GM23338 (cell line): ENCODE measurements around the gene GSTP1. TPM values are rescaled to one million over a fixed set of nuclear protein-coding genes. Genes with fewer than 3 reads are reported as not detected.

Experiments
- ATAC-seq: fragments of 200-7000 bp; cut with Tn5 transposase; 3 replicates; pipeline ENCODE4 v1.9.1; 2020
- DNase-seq: peaks from one replicate; pipeline ENCODE4 v3.0.0-alpha.2; 2015; ENCODE audit warnings: low spot score
- H2AFZ ChIP-seq: fragments of 200-600 bp; sonication (generic); 2 replicates; pipeline ENCODE4 v1.8.0; 2016; ENCODE audit warnings: antibody characterized with exemption, mild to moderate bottlenecking, moderate library complexity
- H3F3A ChIP-seq: fragments of 200-600 bp; sonication (generic); replicated peaks from 2 replicates; pipeline ENCODE4 v1.8.0; 2017; ENCODE audit warnings: antibody characterized with exemption, mixed run types, low read depth
- H3K27ac ChIP-seq: fragments of 200-600 bp; sonication (generic); 2 replicates; pipeline ENCODE4 v1.6.1; 2016; ENCODE audit warnings: low read depth
- H3K27me3 ChIP-seq: fragments of 200-600 bp; sonication (generic); 2 replicates; pipeline ENCODE4 v1.8.0; 2016; ENCODE audit warnings: mild to moderate bottlenecking, mixed run types, moderate library complexity; ENCODE audit not compliant: insufficient read depth
- H3K36me3 ChIP-seq: fragments of 200-600 bp; sonication (generic); 2 replicates; pipeline ENCODE4 v1.8.0; 2016; ENCODE audit warnings: mild to moderate bottlenecking; ENCODE audit not compliant: insufficient read depth
- H3K4me1 ChIP-seq: fragments of 200-600 bp; sonication (generic); 2 replicates; pipeline ENCODE4 v1.8.0; 2016; ENCODE audit warnings: mild to moderate bottlenecking, moderate library complexity; ENCODE audit not compliant: insufficient read depth
- H3K4me2 ChIP-seq: fragments of 200-600 bp; sonication (generic); 2 replicates; pipeline ENCODE4 v1.7.1; 2017; ENCODE audit warnings: mixed run types
- H3K4me3 ChIP-seq: fragments of 200-600 bp; sonication (generic); 2 replicates; pipeline ENCODE4 v1.6.1; 2016; ENCODE audit warnings: mixed run types
- H3K79me2 ChIP-seq: fragments of 200-600 bp; sonication (generic); replicated peaks from 2 replicates; pipeline ENCODE4 v1.8.0; 2017; ENCODE audit warnings: mild to moderate bottlenecking; ENCODE audit not compliant: insufficient read depth
- H3K9me2 ChIP-seq: fragments of 200-600 bp; sonication (generic); 2 replicates; pipeline ENCODE4 v1.8.0; 2017; ENCODE audit not compliant: insufficient read depth
- H4K20me1 ChIP-seq: fragments of 200-600 bp; sonication (generic); replicated peaks from 2 replicates; pipeline ENCODE4 v1.8.0; 2017; ENCODE audit warnings: mild to moderate bottlenecking; ENCODE audit not compliant: insufficient read depth
- H3K27ac Mint-ChIP-seq: 2 replicates; pipeline ENCODE4 v1.8.0; 2020; ENCODE audit warnings: inconsistent platforms, mild to moderate bottlenecking, moderate library complexity, mixed read lengths
- H3K27me3 Mint-ChIP-seq: 3 replicates; pipeline ENCODE4 v1.8.0; 2022; ENCODE audit warnings: low read depth, mild to moderate bottlenecking, moderate library complexity, mixed read lengths, inconsistent platforms; ENCODE audit not compliant: insufficient read depth, poor library complexity
- H3K36me3 Mint-ChIP-seq: 3 replicates; pipeline ENCODE4 v1.8.0; 2021; ENCODE audit warnings: low read depth, mild to moderate bottlenecking, inconsistent platforms, moderate library complexity, mixed read lengths
- H3K4me1 Mint-ChIP-seq: 3 replicates; pipeline ENCODE4 v1.8.0; 2020; ENCODE audit warnings: mild to moderate bottlenecking, inconsistent platforms, mixed read lengths
- H3K4me3 Mint-ChIP-seq: 3 replicates; pipeline ENCODE4 v1.8.0; 2021; ENCODE audit warnings: moderate library complexity, mild to moderate bottlenecking, inconsistent platforms, mixed read lengths
- H3K9me3 Mint-ChIP-seq: 3 replicates; pipeline ENCODE4 v1.8.0; 2020; ENCODE audit warnings: moderate library complexity, mild to moderate bottlenecking, inconsistent platforms, mixed read lengths
- CREB1 ChIP-seq: fragments of 250-450 bp; sonication (Bioruptor Pico); IDR thresholded peaks from 2 replicates; pipeline ENCODE4 v1.5.0; 2020; ENCODE audit warnings: low read depth, mild to moderate bottlenecking, moderate library complexity
- EZH2 ChIP-seq: fragments of 200-600 bp; sonication (generic); IDR thresholded peaks from one replicate; pipeline ENCODE4 v1.8.0; 2017; ENCODE audit warnings: antibody characterized with exemption, mild to moderate bottlenecking, low read depth; ENCODE audit not compliant: unreplicated experiment
- EZH2phosphoT487 ChIP-seq: fragments of 200-600 bp; sonication (generic); IDR thresholded peaks from one replicate; pipeline ENCODE4 v1.8.1; 2018; ENCODE audit warnings: antibody characterized with exemption; ENCODE audit not compliant: unreplicated experiment
- NANOG ChIP-seq: IDR thresholded peaks from 2 replicates; pipeline ENCODE4 v1.6.1; 2016; ENCODE audit warnings: antibody characterized with exemption, borderline replicate concordance
- POLR2AphosphoS5 ChIP-seq: IDR thresholded peaks from 2 replicates; pipeline ENCODE4 v1.6.1; 2016; ENCODE audit warnings: antibody characterized with exemption, low read depth
- STAT1 ChIP-seq: IDR thresholded peaks from one replicate; pipeline ENCODE4 v1.6.1; 2016; ENCODE audit warnings: antibody characterized with exemption; ENCODE audit not compliant: unreplicated experiment
- ZNF331 ChIP-seq: fragments of 250-450 bp; sonication (Bioruptor Pico); IDR thresholded peaks from 2 replicates; pipeline ENCODE4 v1.5.0; 2020; ENCODE audit warnings: low read depth, mild to moderate bottlenecking, moderate library complexity
- polyA plus RNA-seq: library from polyadenylated mRNA; unstranded; fragments of >200 nt; fragmentation: Nextera tagmentation; extraction: Ambion mirVana; gene quantifications from 2 replicates; pipeline ENCODE4 v1.2.1, GENCODE V29; 2016
- total RNA-seq: library from RNA; depleted of rRNA; stranded (reverse); fragments of >200 nt; shearing (Covaris generic); gene quantifications from 2 replicates; pipeline ENCODE4 v1.2.3, GENCODE V29; 2014
- TF ChIP-seq, protein P1 (sequence below): fragments of 250-450 bp; sonication (Bioruptor Pico); IDR thresholded peaks from 2 replicates; pipeline ENCODE4 v1.5.0; 2020; ENCODE audit warnings: mild to moderate bottlenecking, moderate library complexity
- TF ChIP-seq, protein P2 (sequence below), 2 experiments: fragments of 200-600 bp in 1 of 2; sonication (generic) in 1 of 2; conservative IDR thresholded peaks; 2 replicates each; pipeline versions ENCODE4 v1.5.1 to v1.6.1; 2016 to 2017; ENCODE audit warnings: antibody characterized with exemption in 2 of 2, low read depth in 2 of 2, mild to moderate bottlenecking in 2 of 2, moderate library complexity in 1 of 2
- TF ChIP-seq, protein P3 (sequence below): IDR thresholded peaks from one replicate; pipeline ENCODE4 v1.6.1; 2018; ENCODE audit warnings: antibody characterized with exemption; ENCODE audit not compliant: unreplicated experiment

The GSTP1 gene
- total and polyA plus RNA-seq, 2 experiments from 2014 or later = 1,776 to 1,881 TPM

DNA sequence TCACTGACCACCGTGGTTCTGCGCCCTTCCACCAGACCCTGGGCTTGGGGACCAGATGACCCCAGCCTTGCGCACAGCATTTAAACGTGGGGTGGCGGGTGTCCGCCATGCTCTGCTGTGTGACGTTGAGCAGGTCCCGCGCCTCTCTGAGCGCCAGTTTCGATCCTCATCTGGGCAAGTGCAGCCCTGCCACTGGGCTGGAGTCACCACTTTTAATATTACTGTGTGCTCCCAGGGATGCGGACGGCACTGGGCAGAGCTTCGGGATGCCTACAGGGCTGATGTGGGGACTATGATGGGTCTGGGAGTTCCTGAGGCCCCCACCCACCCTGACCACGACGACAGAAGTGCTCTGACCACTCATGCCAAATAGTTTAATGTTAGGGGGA, 47.3 kb downstream of the GSTP1 start (continued):
- TF ChIP-seq, protein P1, sequence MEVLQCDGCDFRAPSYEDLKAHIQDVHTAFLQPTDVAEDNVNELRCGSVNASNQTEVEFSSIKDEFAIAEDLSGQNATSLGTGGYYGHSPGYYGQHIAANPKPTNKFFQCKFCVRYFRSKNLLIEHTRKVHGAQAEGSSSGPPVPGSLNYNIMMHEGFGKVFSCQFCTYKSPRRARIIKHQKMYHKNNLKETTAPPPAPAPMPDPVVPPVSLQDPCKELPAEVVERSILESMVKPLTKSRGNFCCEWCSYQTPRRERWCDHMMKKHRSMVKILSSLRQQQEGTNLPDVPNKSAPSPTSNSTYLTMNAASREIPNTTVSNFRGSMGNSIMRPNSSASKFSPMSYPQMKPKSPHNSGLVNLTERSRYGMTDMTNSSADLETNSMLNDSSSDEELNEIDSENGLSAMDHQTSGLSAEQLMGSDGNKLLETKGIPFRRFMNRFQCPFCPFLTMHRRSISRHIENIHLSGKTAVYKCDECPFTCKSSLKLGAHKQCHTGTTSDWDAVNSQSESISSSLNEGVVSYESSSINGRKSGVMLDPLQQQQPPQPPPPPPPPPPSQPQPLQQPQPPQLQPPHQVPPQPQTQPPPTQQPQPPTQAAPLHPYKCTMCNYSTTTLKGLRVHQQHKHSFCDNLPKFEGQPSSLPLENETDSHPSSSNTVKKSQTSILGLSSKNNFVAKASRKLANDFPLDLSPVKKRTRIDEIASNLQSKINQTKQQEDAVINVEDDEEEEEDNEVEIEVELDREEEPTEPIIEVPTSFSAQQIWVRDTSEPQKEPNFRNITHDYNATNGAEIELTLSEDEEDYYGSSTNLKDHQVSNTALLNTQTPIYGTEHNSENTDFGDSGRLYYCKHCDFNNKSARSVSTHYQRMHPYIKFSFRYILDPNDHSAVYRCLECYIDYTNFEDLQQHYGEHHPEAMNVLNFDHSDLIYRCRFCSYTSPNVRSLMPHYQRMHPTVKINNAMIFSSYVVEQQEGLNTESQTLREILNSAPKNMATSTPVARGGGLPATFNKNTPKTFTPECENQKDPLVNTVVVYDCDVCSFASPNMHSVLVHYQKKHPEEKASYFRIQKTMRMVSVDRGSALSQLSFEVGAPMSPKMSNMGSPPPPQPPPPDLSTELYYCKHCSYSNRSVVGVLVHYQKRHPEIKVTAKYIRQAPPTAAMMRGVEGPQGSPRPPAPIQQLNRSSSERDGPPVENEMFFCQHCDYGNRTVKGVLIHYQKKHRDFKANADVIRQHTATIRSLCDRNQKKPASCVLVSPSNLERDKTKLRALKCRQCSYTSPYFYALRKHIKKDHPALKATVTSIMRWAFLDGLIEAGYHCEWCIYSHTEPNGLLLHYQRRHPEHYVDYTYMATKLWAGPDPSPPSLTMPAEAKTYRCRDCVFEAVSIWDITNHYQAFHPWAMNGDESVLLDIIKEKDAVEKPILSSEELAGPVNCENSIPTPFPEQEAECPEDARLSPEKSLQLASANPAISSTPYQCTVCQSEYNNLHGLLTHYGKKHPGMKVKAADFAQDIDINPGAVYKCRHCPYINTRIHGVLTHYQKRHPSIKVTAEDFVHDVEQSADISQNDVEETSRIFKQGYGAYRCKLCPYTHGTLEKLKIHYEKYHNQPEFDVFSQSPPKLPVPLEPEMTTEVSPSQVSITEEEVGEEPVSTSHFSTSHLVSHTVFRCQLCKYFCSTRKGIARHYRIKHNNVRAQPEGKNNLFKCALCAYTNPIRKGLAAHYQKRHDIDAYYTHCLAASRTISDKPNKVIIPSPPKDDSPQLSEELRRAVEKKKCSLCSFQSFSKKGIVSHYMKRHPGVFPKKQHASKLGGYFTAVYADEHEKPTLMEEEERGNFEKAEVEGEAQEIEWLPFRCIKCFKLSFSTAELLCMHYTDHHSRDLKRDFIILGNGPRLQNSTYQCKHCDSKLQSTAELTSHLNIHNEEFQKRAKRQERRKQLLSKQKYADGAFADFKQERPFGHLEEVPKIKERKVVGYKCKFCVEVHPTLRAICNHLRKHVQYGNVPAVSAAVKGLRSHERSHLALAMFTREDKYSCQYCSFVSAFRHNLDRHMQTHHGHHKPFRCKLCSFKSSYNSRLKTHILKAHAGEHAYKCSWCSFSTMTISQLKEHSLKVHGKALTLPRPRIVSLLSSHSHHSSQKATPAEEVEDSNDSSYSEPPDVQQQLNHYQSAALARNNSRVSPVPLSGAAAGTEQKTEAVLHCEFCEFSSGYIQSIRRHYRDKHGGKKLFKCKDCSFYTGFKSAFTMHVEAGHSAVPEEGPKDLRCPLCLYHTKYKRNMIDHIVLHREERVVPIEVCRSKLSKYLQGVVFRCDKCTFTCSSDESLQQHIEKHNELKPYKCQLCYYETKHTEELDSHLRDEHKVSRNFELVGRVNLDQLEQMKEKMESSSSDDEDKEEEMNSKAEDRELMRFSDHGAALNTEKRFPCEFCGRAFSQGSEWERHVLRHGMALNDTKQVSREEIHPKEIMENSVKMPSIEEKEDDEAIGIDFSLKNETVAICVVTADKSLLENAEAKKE (CRISPR knock-in tag) = no peak
- TF ChIP-seq STAT1 (no peak), CREB1 (no peak), POLR2AphosphoS5 (no peak), ZNF331 (CRISPR knock-in tag) (no peak)

DNA sequence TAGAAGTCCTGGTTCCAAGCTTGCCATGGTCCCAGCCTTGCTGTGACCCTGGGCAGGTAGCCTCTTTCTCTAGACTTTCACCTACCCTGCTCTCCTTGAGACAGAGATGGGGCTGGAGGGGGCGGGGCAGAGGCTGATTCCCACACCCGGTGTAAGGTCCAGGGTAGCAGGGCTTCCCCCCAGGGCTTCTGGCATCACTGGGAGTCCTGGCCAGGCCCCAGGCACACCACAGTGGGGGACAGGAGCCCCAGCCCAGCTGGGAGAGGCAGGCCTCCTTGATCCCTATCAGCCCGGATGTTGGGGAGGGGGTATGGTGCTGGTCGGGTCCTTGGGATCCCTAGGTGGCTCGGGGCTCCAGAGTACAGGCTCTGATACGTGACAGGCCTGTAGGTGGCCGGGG, 47.8 kb downstream of the GSTP1 start:
- Histone ChIP-seq H4K20me1 (no peaks in the 10 kb centered on the region), H3K4me2 (peak overlapping the region; percentile 87), H3K79me2 (no peaks in the 10 kb centered on the region), H3K27ac (no peak overlapping the region), H3F3A (peaks cover 5% of the 10 kb centered on the region; the same call in 1 of the 2 replicates), H3K4me1 (peaks cover 10% of the 10 kb centered on the region; the same call in 1 of the 2 replicates), H3K9me2 (no peaks in the 10 kb centered on the region), H3K27me3 (no peaks in the 10 kb centered on the region), H3K36me3 (no peaks in the 10 kb centered on the region), H3K4me3 (no peak overlapping the region; the same call in 1 of the 2 replicates), H2AFZ (no peak overlapping the region)
- Mint-ChIP-seq H3K4me3 (peak overlapping the region; percentile 78; the same call in 2 of the 3 replicates), H3K4me1 (peaks cover 20% of the 10 kb centered on the region; the same call in 2 of the 3 replicates), H3K9me3 (no peaks in the 10 kb centered on the region; the same call in 1 of the 3 replicates), H3K27ac (no peak overlapping the region), H3K36me3 (peaks cover 5% of the 10 kb centered on the region), H3K27me3 (peaks cover 30% of the 10 kb centered on the region)
- ATAC-seq (no peak), DNase-seq (no peak)
- no peak for TF ChIP-seq EZH2
- TF ChIP-seq, protein P2, sequence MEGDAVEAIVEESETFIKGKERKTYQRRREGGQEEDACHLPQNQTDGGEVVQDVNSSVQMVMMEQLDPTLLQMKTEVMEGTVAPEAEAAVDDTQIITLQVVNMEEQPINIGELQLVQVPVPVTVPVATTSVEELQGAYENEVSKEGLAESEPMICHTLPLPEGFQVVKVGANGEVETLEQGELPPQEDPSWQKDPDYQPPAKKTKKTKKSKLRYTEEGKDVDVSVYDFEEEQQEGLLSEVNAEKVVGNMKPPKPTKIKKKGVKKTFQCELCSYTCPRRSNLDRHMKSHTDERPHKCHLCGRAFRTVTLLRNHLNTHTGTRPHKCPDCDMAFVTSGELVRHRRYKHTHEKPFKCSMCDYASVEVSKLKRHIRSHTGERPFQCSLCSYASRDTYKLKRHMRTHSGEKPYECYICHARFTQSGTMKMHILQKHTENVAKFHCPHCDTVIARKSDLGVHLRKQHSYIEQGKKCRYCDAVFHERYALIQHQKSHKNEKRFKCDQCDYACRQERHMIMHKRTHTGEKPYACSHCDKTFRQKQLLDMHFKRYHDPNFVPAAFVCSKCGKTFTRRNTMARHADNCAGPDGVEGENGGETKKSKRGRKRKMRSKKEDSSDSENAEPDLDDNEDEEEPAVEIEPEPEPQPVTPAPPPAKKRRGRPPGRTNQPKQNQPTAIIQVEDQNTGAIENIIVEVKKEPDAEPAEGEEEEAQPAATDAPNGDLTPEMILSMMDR (conservative IDR thresholded peaks at IDR 0.05; ENCODE audit: low read depth in 2 of 2) = no peak
- TF ChIP-seq STAT1 = no peak
- TF ChIP-seq ZNF331 (CRISPR knock-in tag) = no peak
- no peak for TF ChIP-seq CREB1
- TF ChIP-seq EZH2phosphoT487 = no peak
- no peak for TF ChIP-seq NANOG
- TF ChIP-seq, protein P3, sequence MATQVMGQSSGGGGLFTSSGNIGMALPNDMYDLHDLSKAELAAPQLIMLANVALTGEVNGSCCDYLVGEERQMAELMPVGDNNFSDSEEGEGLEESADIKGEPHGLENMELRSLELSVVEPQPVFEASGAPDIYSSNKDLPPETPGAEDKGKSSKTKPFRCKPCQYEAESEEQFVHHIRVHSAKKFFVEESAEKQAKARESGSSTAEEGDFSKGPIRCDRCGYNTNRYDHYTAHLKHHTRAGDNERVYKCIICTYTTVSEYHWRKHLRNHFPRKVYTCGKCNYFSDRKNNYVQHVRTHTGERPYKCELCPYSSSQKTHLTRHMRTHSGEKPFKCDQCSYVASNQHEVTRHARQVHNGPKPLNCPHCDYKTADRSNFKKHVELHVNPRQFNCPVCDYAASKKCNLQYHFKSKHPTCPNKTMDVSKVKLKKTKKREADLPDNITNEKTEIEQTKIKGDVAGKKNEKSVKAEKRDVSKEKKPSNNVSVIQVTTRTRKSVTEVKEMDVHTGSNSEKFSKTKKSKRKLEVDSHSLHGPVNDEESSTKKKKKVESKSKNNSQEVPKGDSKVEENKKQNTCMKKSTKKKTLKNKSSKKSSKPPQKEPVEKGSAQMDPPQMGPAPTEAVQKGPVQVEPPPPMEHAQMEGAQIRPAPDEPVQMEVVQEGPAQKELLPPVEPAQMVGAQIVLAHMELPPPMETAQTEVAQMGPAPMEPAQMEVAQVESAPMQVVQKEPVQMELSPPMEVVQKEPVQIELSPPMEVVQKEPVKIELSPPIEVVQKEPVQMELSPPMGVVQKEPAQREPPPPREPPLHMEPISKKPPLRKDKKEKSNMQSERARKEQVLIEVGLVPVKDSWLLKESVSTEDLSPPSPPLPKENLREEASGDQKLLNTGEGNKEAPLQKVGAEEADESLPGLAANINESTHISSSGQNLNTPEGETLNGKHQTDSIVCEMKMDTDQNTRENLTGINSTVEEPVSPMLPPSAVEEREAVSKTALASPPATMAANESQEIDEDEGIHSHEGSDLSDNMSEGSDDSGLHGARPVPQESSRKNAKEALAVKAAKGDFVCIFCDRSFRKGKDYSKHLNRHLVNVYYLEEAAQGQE = no peak
- TF ChIP-seq POLR2AphosphoS5 = no peak
